Esophagus muscularis mucosa (tissue), 4 donors: ENCODE results near the gene SREBF2.

Experiments
- CTCF ChIP-seq, 3 experiments: fragments of 200-600 bp in 2 of 3; fragments of 450-650 bp in 1 of 3; sonication (generic) in 2 of 3; IDR thresholded peaks; one replicate each; pipeline ENCODE4 v1.5.1; 2017 to 2019; ENCODE audit warnings: antibody characterized with exemption in 3 of 3, mild to moderate bottlenecking in 2 of 3, moderate library complexity in 1 of 3
- EP300 ChIP-seq: sonication (generic); formaldehyde crosslinking; IDR thresholded peaks from one replicate; pipeline ENCODE4 v1.6.1; 2017; ENCODE audit warnings: antibody characterized with exemption
- POLR2A ChIP-seq: fragments of 450-650 bp; IDR thresholded peaks from one replicate; pipeline ENCODE4 v1.6.1; 2017; ENCODE audit warnings: antibody characterized with exemption, moderate library complexity, mild to moderate bottlenecking, low read depth
- POLR2AphosphoS5 ChIP-seq, 2 donors: sonication (generic); formaldehyde crosslinking; IDR thresholded peaks; one replicate each; pipeline ENCODE4 v1.6.1; 2017; ENCODE audit warnings: antibody characterized with exemption in 2 of 2

- TF ChIP-seq CTCF (IDR thresholded peaks at IDR 0.05) (no peak), POLR2A (no peak), EP300 (no peak), POLR2AphosphoS5 (IDR thresholded peaks at IDR 0.05) (no peak)
Observed at GRCh38 chr22:41883400-41883799, 50.5 kb downstream of the SREBF2 start.
